GM23338 (cell line): ENCODE data around the gene KRTAP12-3. TPM values are rescaled to one million over a fixed set of nuclear protein-coding genes. Genes with fewer than 3 reads are reported as not detected.
"Not testable (repeated sequence)": the region's sequence is repeated elsewhere in the genome, so short reads cannot be mapped to it uniquely, and the experiment has no call there.

Experiments
- ATAC-seq: fragments of 200-7000 bp; cut with Tn5 transposase; 3 replicates; pipeline ENCODE4 v1.9.1; 2020
- DNase-seq: peaks from one replicate; pipeline ENCODE4 v3.0.0-alpha.2; 2015; ENCODE audit warnings: low spot score
- H2AFZ ChIP-seq: fragments of 200-600 bp; sonication (generic); 2 replicates; pipeline ENCODE4 v1.8.0; 2016; ENCODE audit warnings: antibody characterized with exemption, mild to moderate bottlenecking, moderate library complexity
- H3F3A ChIP-seq: fragments of 200-600 bp; sonication (generic); replicated peaks from 2 replicates; pipeline ENCODE4 v1.8.0; 2017; ENCODE audit warnings: antibody characterized with exemption, mixed run types, low read depth
- H3K27ac ChIP-seq: fragments of 200-600 bp; sonication (generic); 2 replicates; pipeline ENCODE4 v1.6.1; 2016; ENCODE audit warnings: low read depth
- H3K27me3 ChIP-seq: fragments of 200-600 bp; sonication (generic); 2 replicates; pipeline ENCODE4 v1.8.0; 2016; ENCODE audit warnings: mild to moderate bottlenecking, mixed run types, moderate library complexity; ENCODE audit not compliant: insufficient read depth
- H3K36me3 ChIP-seq: fragments of 200-600 bp; sonication (generic); 2 replicates; pipeline ENCODE4 v1.8.0; 2016; ENCODE audit warnings: mild to moderate bottlenecking; ENCODE audit not compliant: insufficient read depth
- H3K4me1 ChIP-seq: fragments of 200-600 bp; sonication (generic); 2 replicates; pipeline ENCODE4 v1.8.0; 2016; ENCODE audit warnings: mild to moderate bottlenecking, moderate library complexity; ENCODE audit not compliant: insufficient read depth
- H3K4me2 ChIP-seq: fragments of 200-600 bp; sonication (generic); 2 replicates; pipeline ENCODE4 v1.7.1; 2017; ENCODE audit warnings: mixed run types
- H3K4me3 ChIP-seq: fragments of 200-600 bp; sonication (generic); 2 replicates; pipeline ENCODE4 v1.6.1; 2016; ENCODE audit warnings: mixed run types
- H3K79me2 ChIP-seq: fragments of 200-600 bp; sonication (generic); replicated peaks from 2 replicates; pipeline ENCODE4 v1.8.0; 2017; ENCODE audit warnings: mild to moderate bottlenecking; ENCODE audit not compliant: insufficient read depth
- H3K9me2 ChIP-seq: fragments of 200-600 bp; sonication (generic); 2 replicates; pipeline ENCODE4 v1.8.0; 2017; ENCODE audit not compliant: insufficient read depth
- H4K20me1 ChIP-seq: fragments of 200-600 bp; sonication (generic); replicated peaks from 2 replicates; pipeline ENCODE4 v1.8.0; 2017; ENCODE audit warnings: mild to moderate bottlenecking; ENCODE audit not compliant: insufficient read depth
- H3K27ac Mint-ChIP-seq: 2 replicates; pipeline ENCODE4 v1.8.0; 2020; ENCODE audit warnings: inconsistent platforms, mild to moderate bottlenecking, moderate library complexity, mixed read lengths
- H3K27me3 Mint-ChIP-seq: 3 replicates; pipeline ENCODE4 v1.8.0; 2022; ENCODE audit warnings: low read depth, mild to moderate bottlenecking, moderate library complexity, mixed read lengths, inconsistent platforms; ENCODE audit not compliant: insufficient read depth, poor library complexity
- H3K36me3 Mint-ChIP-seq: 3 replicates; pipeline ENCODE4 v1.8.0; 2021; ENCODE audit warnings: low read depth, mild to moderate bottlenecking, inconsistent platforms, moderate library complexity, mixed read lengths
- H3K4me1 Mint-ChIP-seq: 3 replicates; pipeline ENCODE4 v1.8.0; 2020; ENCODE audit warnings: mild to moderate bottlenecking, inconsistent platforms, mixed read lengths
- H3K4me3 Mint-ChIP-seq: 3 replicates; pipeline ENCODE4 v1.8.0; 2021; ENCODE audit warnings: moderate library complexity, mild to moderate bottlenecking, inconsistent platforms, mixed read lengths
- H3K9me3 Mint-ChIP-seq: 3 replicates; pipeline ENCODE4 v1.8.0; 2020; ENCODE audit warnings: moderate library complexity, mild to moderate bottlenecking, inconsistent platforms, mixed read lengths
- CREB1 ChIP-seq: fragments of 250-450 bp; sonication (Bioruptor Pico); IDR thresholded peaks from 2 replicates; pipeline ENCODE4 v1.5.0; 2020; ENCODE audit warnings: low read depth, mild to moderate bottlenecking, moderate library complexity
- ETS1 ChIP-seq: IDR thresholded peaks from 2 replicates; pipeline ENCODE4 v1.6.1; 2016; ENCODE audit warnings: antibody characterized with exemption
- EZH2 ChIP-seq: fragments of 200-600 bp; sonication (generic); IDR thresholded peaks from one replicate; pipeline ENCODE4 v1.8.0; 2017; ENCODE audit warnings: antibody characterized with exemption, mild to moderate bottlenecking, low read depth; ENCODE audit not compliant: unreplicated experiment
- JUNB ChIP-seq: IDR thresholded peaks from one replicate; pipeline ENCODE4 v1.6.1; 2016; ENCODE audit warnings: antibody characterized with exemption; ENCODE audit not compliant: unreplicated experiment
- NANOG ChIP-seq: IDR thresholded peaks from 2 replicates; pipeline ENCODE4 v1.6.1; 2016; ENCODE audit warnings: antibody characterized with exemption, borderline replicate concordance
- STAT1 ChIP-seq: IDR thresholded peaks from one replicate; pipeline ENCODE4 v1.6.1; 2016; ENCODE audit warnings: antibody characterized with exemption; ENCODE audit not compliant: unreplicated experiment
- ZNF114 ChIP-seq: fragments of 250-450 bp; sonication (Bioruptor Pico); IDR thresholded peaks from 2 replicates; pipeline ENCODE4 v1.5.0; 2020; ENCODE audit warnings: mild to moderate bottlenecking, moderate library complexity
- polyA plus RNA-seq: library from polyadenylated mRNA; unstranded; fragments of >200 nt; fragmentation: Nextera tagmentation; extraction: Ambion mirVana; gene quantifications from 2 replicates; pipeline ENCODE4 v1.2.1, GENCODE V29; 2016
- total RNA-seq: library from RNA; depleted of rRNA; stranded (reverse); fragments of >200 nt; shearing (Covaris generic); gene quantifications from 2 replicates; pipeline ENCODE4 v1.2.3, GENCODE V29; 2014

The KRTAP12-3 gene
- total and polyA plus RNA-seq, 2 experiments from 2014 or later: not detected

DNA sequence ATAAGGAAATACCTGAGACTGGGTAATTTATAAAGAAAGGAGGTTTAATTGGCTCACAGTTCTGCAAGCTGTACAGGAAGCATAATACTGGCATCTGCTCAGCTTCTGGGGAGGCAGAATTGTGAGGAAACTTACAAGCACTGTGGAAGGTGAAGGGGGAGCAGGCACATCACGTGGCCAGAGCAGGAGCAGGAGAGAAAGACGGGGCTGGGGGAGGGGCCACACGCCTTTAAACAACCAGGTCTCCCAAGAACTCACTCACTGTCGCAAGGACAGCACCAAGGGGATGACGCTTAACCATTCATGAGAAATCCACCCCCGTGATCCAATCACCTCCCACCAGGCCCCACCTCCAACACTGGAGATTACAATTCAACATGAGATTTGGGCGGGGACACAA, 3.8 kb downstream of the KRTAP12-3 start:
- not testable (repeated sequence) for H3K4me3 ChIP-seq, H3K36me3 Mint-ChIP-seq, H3K36me3 ChIP-seq, H4K20me1 ChIP-seq, H3K27ac Mint-ChIP-seq, H3K27ac ChIP-seq, H3K9me2 ChIP-seq, H3K4me3 Mint-ChIP-seq, H3K79me2 ChIP-seq, H3K27me3 ChIP-seq, H3K27me3 Mint-ChIP-seq, H3F3A ChIP-seq
- peak; percentile 90 for ATAC-seq
- Histone ChIP-seq H3K4me1 (peaks cover 31% of the 10 kb centered on the region), H2AFZ (peak overlapping the region; percentile 63; the same call in 1 of the 2 replicates), H3K4me2 (0 out of 2 replicates have a peak overlapping the region, but pooled peaks have one; percentile 46)
- peaks cover 12% of the 10 kb centered on the region for H3K9me3 Mint-ChIP-seq
- DNase-seq: peak; percentile 79
- peaks cover 30% of the 10 kb centered on the region for H3K4me1 Mint-ChIP-seq

- H3K27me3 Mint-ChIP-seq: peaks cover 3% of the 10 kb centered on the region
- Histone ChIP-seq H4K20me1 (no peaks in the 10 kb centered on the region), H3K4me3 (no peak overlapping the region), H3K36me3 (no peaks in the 10 kb centered on the region), H3K4me1 (peaks cover 14% of the 10 kb centered on the region), H3K9me2 (no peaks in the 10 kb centered on the region), H3K27ac (no peak overlapping the region), H2AFZ (no peak overlapping the region), H3K4me2 (no peak overlapping the region), H3K79me2 (no peaks in the 10 kb centered on the region), H3K27me3 (no peaks in the 10 kb centered on the region), H3F3A (0 out of 2 replicates have a peak, but pooled peaks cover 3% of the 10 kb centered on the region)
- H3K4me1 Mint-ChIP-seq: peaks cover 16% of the 10 kb centered on the region
- H3K27ac Mint-ChIP-seq: no peak overlapping the region
- H3K9me3 Mint-ChIP-seq: peaks cover 23% of the 10 kb centered on the region
- no peak overlapping the region for H3K4me3 Mint-ChIP-seq
- ATAC-seq: no peak
- H3K36me3 Mint-ChIP-seq: peaks cover 6% of the 10 kb centered on the region; the same call in 2 of the 3 replicates
- TF ChIP-seq JUNB (no peak), ETS1 (no peak), CREB1 (no peak), EZH2 (no peak), ZNF114 (CRISPR knock-in tag) (no peak), STAT1 (no peak)
- DNase-seq: no peak
Observed at GRCh38 chr21:44664691-44665090, 7.0 kb downstream of the KRTAP12-3 start.

DNA sequence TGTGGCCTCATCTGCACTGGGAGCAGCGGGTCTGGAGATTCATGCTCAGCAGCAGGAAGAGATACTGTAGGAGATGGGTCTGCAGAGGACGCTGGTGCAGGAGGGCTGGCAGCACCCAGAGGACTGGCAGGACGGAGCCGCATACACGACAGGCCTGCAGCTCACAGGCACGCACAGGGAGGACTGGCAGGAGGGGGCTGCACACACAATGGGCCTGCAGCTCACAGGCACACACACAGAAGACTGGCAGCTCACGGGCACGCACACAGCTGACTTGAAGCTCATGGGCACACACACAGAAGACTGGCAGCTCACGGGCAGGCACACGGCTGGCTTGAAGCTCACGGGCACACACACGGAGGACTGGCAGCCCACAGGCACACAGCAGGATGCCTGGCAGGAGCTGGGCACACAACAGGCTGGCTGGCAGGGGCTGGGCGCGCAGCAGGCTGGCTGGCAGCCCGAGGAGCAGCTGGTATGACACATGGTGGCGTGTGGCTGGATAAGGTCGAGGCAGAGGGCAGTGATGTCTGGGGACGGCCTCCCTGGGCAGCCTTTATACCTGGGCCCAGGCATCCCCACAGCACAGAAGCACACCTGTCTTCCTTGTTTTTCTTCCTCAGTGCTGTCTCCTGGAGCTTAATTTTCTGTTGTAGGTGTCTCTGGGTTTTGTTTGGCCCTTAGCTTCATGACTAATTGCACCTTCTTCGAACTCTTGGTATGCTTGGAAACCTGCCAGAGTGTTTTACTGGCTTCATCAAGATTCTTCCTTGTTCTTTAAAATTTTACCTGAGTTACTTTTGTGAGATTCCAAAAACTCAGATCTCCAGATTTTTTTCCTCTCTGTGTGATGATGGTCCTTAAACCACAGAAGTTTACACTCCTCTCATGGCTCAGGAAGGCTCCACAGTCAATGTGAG, 8.9 kb downstream of the KRTAP12-3 start, which contains the start of gene KRTAP12-2:
TSS of gene KRTAP12-2 (minus strand) at position 527 of the 920 bp plus-strand sequence. CDS start at position 486, 41 bp downstream.
- no peak for TF ChIP-seq JUNB
- no peak for TF ChIP-seq NANOG
- TF ChIP-seq ETS1: no peak
- H3K36me3 ChIP-seq: no peaks in the 10 kb centered on the region
- H3F3A ChIP-seq: no peaks in the 10 kb centered on the region
- H3K4me3 ChIP-seq: no peak within 1 kb of the TSS
- peaks cover 39% of the 10 kb centered on the region for H3K9me3 Mint-ChIP-seq
- H3K9me2 ChIP-seq: no peaks in the 10 kb centered on the region
- ATAC-seq (no peak), DNase-seq (no peak)
- H3K4me2 ChIP-seq: no peak within 1 kb of the TSS
- H4K20me1 ChIP-seq: no peaks in the 10 kb centered on the region
- no peak within 1 kb of the TSS for H3K4me3 Mint-ChIP-seq
- no peaks in the 10 kb centered on the region for H3K4me1 ChIP-seq
- no peak within 1 kb of the TSS for H2AFZ ChIP-seq
- H3K27ac Mint-ChIP-seq: no peak within 1 kb of the TSS
- peaks cover 1% of the 10 kb centered on the region for H3K27me3 Mint-ChIP-seq
- no peak within 1 kb of the TSS for H3K27ac ChIP-seq
- peaks cover 2% of the 10 kb centered on the region for H3K4me1 Mint-ChIP-seq
- peaks cover 12% of the 10 kb centered on the region for H3K36me3 Mint-ChIP-seq
- H3K27me3 ChIP-seq: no peaks in the 10 kb centered on the region
- no peaks in the 10 kb centered on the region for H3K79me2 ChIP-seq
